Stimulated activated CD4-positive, alpha-beta T cell treated with anti-CD3 and anti-CD28 coated beads, Interleukin-4, amount 100 ng/mL, for 1 hour (primary cell): ENCODE measurements around the gene TRIM47.

Experiments
- DNase-seq: peaks from one replicate; pipeline ENCODE4 v3.0.0-alpha.2; 2020

The TRIM47 gene

GRCh38 chr17:75908201-75908600 is 29.8 kb upstream of the TRIM47 start:
- DNase-seq: no peak

- DNase-seq: no peak
Measured at GRCh38 chr17:75906143-75906884, 27.9 kb upstream of the TRIM47 start.

- DNase-seq: peak; percentile 90
Measured at GRCh38 chr17:75904749-75905521, 26.6 kb upstream of the TRIM47 start, which contains the start of gene MRPL38. Gene MRPL38 (minus strand): TSS chr17:75904884. CDS start chr17:75904875, 9 bp downstream.

- DNase-seq: no peak
Measured at GRCh38 chr17:75902406-75902805, 24.0 kb upstream of the TRIM47 start.

- DNase-seq: no peak
Measured at GRCh38 chr17:75901727-75902126, 23.3 kb upstream of the TRIM47 start.

GRCh38 chr17:75900691-75901533 is 22.5 kb upstream of the TRIM47 start:
- no peak for DNase-seq

- DNase-seq: no peak
Measured at GRCh38 chr17:75899767-75900468, 21.5 kb upstream of the TRIM47 start.

- DNase-seq: no peak
Measured at GRCh38 chr17:75899353-75899752, 21.0 kb upstream of the TRIM47 start.

- no peak for DNase-seq
Measured at GRCh38 chr17:75898791-75899190, 20.4 kb upstream of the TRIM47 start.

GRCh38 chr17:75898065-75898464 is 19.7 kb upstream of the TRIM47 start:
- no peak for DNase-seq

GRCh38 chr17:75897160-75898019 is 19.0 kb upstream of the TRIM47 start:
- DNase-seq: no peak

GRCh38 chr17:75896415-75897159 is 18.2 kb upstream of the TRIM47 start, which contains the start of gene TRIM65:
Gene TRIM65 (minus strand): TSS chr17:75896951. CDS start chr17:75896937, 14 bp downstream.
- DNase-seq: peak; percentile 81

- DNase-seq: no peak
Measured at GRCh38 chr17:75895370-75896155, 17.2 kb upstream of the TRIM47 start.

GRCh38 chr17:75894049-75894733 is 15.8 kb upstream of the TRIM47 start:
- no peak for DNase-seq

- DNase-seq: no peak
Measured at GRCh38 chr17:75893305-75894048, 15.1 kb upstream of the TRIM47 start.

GRCh38 chr17:75892556-75893224 is 14.3 kb upstream of the TRIM47 start:
- no peak for DNase-seq

GRCh38 chr17:75891605-75892555 is 13.5 kb upstream of the TRIM47 start:
- no peak for DNase-seq
